ENCODE results near the gene PHF24. TPM values are rescaled to one million over a fixed set of nuclear protein-coding genes. Genes with fewer than 3 reads are reported as not detected.
"Not testable (repeated sequence)": the region's sequence is repeated elsewhere in the genome, so short reads cannot be mapped to it uniquely, and the experiment has no call there.

Gene PHF24
- total RNA-seq, 1 donor from 2014 or later, result not detected

GRCh38 chr9:34996181-34996904 lies 38.3 kb downstream of the PHF24 start:
- DNase-seq (ENCODE audit: low read depth), result no peak

GRCh38 chr9:34996905-34997279 lies 38.8 kb downstream of the PHF24 start:
- no peak for DNase-seq (ENCODE audit: low read depth)

DNA sequence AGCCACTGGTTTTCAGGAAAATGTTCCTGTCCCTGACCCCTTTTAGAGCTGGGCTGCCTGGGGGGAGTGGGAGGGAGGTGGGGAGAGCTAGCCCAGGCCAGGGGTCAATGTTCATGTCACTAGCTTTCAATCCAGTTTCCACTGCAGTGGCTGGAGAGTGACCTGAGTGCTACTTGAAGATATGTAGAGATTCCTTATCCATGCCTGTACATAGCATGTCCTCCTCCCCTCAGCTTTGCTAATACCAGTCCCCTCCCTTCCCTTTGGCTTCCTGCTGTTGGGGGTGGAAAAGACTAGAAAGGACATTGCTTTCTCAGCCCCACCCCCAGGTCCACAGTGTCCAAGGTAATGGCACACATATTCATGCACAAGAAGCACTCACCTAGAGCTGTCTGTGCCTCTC lies 39.3 kb downstream of the PHF24 start:
- DNase-seq (ENCODE audit: low read depth), result no peak

DNA sequence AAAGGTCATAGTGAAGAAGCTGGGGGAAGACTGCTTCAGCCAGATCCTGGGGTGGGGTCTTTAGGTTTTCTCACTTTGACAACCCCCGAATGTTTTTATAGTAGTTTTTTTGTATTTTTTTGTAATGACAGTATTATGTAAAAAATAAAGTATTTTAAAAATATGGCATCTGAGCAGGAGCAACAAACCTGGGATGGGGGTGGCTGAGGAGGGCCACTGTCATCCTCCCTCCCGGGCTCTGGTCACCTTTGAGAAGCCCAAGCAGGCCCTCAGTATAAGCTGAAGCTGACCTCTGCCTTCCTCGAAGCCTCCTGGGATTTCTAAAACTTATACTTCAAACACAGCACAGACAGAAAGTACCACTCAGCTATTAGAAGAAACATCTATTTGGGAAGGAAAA lies 40.2 kb downstream of the PHF24 start:
- no peak for DNase-seq (ENCODE audit: low read depth)

DNA sequence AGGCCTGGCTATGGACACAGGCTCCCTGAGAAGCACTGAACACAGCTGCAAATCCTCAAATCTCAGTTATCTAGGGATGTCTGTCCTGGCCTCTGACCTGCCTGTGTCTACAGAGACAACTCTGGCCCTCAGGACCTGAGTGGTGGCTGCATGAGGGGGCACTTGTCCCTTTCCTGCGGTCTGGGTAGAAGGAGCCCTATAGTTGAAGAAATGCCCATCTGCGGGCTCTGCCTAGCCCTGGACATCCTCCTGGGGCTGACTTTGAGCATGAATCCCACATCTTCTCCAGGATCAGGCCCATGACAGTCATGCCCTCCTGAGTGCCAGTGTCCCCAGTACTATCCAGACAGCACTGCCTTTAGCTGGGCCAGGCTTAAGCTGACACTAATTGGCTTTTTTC lies 41.5 kb downstream of the PHF24 start:
- DNase-seq (ENCODE audit: low read depth), result no peak

DNA sequence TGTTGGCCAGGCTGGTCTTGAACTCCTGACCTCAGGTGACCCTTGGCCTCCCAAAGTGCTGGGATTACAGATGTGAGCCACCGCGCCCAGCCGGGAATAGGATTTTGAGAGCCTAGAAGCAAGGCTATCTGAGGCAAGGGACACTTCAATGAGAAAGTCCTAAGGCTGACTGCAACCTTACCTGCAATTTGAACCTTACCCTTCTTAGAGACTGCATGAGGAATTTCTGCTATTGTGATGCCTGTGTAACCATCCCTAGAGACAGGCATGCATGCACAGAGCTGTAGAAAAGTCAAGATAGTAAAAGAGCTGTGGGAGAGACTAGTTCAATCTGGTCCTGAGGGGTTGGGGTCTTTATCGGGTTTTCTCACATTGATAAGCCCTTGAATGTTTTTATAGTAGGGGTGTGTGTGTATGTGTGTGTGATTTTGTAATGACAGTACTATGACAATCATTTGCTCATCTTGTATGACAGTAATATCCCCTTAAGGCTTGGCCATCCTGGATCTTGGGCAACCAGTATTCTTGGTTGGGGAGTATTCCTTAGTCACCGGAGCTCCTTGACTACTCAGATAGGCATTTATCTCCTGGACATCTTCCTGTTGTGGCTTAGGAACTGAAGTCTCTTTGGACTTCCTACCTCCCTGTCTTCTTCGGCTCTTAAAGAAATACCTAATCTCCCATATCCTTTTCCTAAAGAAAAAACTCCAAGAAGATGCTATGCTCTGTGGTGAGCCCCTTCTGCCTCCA lies 42.6 kb downstream of the PHF24 start:
- peak; percentile 28 for DNase-seq (ENCODE audit: low read depth)

GRCh38 chr9:35001285-35001677 lies 43.2 kb downstream of the PHF24 start:
- DNase-seq (ENCODE audit: low read depth), result no peak

- no peak for DNase-seq (ENCODE audit: low read depth)
Observed at GRCh38 chr9:35001803-35002502, 43.9 kb downstream of the PHF24 start.

DNA sequence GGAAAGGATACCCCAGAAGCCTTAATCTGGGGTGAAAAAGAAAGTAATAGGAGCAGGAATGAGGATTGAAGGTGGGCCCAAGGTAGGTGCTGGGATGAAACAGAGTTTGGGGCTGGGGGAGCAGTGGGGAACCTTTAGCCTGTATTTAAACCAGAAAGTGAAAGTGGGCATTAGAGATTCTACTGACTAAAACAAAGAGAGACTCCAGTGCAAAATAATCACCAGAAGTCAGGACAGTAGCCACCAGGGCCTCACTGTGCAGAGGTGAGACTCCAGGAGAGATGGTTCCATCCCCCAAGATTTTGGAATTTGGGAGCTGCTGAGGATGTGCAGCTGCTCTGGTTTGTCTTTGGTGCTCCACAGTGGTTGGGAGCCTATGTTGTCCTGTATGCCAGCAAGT lies 44.5 kb downstream of the PHF24 start:
- no peak for DNase-seq (ENCODE audit: low read depth)

DNA sequence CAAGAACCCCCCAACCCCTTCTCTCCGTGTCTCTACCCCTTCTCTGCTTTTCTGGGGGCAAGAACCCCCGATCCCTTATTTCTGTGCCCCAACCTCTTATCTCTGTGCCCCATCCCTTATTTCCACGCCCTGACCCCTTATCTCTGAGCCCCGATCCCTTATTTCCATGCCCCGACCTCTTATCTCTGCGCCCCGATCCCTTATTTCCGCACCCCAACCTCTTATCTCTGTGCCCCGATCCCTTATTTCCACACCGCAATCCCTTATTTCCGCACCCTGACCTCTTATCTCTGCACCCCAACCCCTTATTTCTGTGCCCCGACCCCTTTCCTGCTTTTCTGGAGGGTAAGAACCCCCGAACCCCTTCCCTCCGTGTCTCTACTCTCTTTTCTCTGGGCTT lies 46.2 kb downstream of the PHF24 start:
- DNase-seq (ENCODE audit: low read depth), result not testable (repeated sequence)

GRCh38 chr9:35010351-35010958 lies 52.4 kb downstream of the PHF24 start:
- DNase-seq (ENCODE audit: low read depth), result no peak

GRCh38 chr9:35014517-35014916 lies 56.4 kb downstream of the PHF24 start:
- DNase-seq (ENCODE audit: low read depth), result no peak

DNA sequence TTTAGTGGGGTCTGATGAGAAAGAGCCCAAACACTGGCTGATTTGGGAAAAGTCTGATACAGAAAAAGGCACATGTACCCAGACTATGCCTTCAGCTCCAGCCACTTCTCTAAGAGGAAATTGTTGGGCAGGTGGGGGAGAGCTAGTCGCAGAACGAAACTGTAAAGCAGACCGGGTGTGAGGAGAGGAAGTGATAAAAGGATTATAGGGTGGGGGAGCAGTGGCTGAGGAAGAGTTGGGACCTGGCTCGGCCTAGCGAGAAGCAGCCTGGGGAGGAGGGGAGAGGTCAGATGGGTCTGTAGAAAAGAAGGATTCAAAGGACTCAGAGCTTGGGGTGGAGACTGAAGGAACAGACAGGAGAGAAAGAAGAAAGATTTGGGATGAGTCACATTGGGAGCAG lies 65.4 kb downstream of the PHF24 start:
- not testable (repeated sequence) for DNase-seq (ENCODE audit: low read depth)

DNA sequence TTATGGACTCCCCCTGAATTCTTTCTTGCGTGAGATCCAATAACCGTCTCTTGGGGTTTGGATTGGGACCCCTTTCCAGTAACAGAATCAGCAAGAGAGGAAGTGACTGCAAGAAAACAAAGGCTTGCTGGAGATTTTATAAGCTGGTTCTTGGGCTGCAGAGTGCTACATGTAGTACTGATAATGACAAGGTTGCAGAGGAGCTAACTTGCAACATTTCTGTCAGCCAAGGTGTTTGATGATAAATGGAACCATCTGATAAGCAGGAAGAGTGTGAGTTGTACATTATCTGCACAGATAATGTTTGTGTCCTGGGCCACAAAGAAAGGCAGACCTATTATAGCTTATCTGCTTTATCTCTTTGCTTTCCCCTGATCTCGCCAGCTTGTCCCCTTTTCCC lies 68.6 kb downstream of the PHF24 start:
- no peak for DNase-seq (ENCODE audit: low read depth)

DNA sequence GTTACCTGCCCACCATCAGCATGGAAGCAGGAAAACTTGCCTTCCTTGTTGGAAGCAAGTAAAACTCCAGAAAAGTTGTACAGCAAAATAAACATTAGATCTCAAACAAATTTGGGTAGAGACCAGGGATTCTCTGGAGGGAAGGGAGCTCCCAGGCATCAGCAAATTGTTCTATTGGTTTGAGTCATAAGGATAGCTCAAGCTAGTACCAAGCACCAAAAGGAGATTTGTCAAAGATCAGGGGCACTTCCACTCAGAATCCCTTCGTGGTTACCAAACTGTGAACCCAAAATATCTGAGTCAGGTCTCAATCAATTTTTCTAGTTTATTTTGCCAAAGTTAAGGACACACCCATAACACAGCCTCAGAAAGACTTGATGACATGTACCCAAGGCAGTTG lies 69.3 kb downstream of the PHF24 start:
- DNase-seq (ENCODE audit: low read depth), result no peak

- no peak for DNase-seq (ENCODE audit: low read depth)
Observed at GRCh38 chr9:35027860-35028259, 69.8 kb downstream of the PHF24 start.

DNA sequence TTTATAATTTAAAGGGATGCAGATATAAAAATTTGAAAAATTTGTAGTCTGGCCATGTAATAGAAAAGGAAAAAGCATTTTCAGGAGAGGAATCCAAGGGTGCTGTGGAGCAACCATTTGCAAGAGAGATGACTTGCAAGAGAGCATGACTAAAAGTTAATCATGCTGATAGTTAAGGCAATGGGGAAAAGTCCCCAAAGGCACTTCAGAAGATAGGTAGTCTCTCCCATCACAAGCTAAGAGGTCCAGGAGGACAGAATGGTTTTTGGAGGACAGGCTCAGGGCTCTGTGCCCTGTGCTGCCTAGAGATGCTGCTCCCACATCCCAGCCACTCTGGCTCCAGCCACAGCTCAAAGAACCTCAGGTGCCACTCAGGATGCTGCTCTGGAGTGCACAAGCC lies 70.3 kb downstream of the PHF24 start:
- no peak for DNase-seq (ENCODE audit: low read depth)

- no peak for DNase-seq (ENCODE audit: low read depth)
Observed at GRCh38 chr9:35029241-35029640, 71.2 kb downstream of the PHF24 start.

- DNase-seq (ENCODE audit: low read depth), result no peak
Observed at GRCh38 chr9:35029852-35030251, 71.8 kb downstream of the PHF24 start.

Measured in myocyte (in vitro differentiated cells).